Activated naive CD4-positive, alpha-beta T cell treated with Interleukin-2 at 50 U/mL for 16 hours (primary cell): ENCODE data around the gene TAF4B.
"Not testable (repeated sequence)": the region's sequence is repeated elsewhere in the genome, so short reads cannot be mapped to it uniquely, and the experiment has no call there.

Source experiments
- DNase-seq: peaks from one replicate; pipeline ENCODE4 v3.0.0-alpha.2; 2020

The TAF4B gene

DNA sequence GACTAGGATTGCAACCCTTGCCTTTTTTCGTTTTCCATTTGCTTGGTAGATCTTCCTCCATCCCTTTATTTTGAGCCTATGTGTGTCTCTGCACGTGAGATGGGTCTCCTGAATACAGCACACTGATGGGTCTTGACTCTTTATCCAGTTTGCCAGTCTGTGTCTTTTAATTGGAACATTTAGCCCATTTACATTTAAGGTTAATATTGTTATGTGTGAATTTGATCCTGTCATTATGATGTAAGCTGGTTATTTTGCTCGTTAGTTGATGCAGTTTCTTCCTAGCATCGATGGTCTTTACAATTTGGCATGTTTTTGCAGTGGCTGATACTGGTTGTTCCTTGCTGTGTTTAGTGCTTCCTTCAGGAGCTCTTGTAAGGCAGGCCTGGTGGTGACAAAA lies 16.1 kb downstream of the TAF4B start:
- not testable (repeated sequence) for DNase-seq

DNA sequence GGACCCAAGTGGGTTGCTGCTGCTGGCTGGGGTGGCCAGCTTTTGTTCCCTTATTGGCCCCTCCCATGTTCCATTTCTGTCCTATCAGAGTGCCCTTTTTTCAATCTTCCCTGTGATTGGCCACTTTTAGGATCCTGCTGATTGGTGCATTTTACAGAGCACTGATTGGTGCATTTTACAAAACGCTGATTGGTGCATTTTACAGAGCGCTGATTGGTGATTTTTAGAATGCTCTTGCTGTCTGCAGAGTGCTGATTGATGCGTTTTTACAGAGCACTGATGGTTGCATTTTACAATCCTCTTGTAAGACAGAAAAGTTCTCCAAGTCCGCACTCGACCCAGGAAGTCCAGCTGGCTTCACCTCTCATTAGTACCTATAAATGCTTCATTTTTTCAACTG lies 19.2 kb downstream of the TAF4B start:
- not testable (repeated sequence) for DNase-seq

DNA sequence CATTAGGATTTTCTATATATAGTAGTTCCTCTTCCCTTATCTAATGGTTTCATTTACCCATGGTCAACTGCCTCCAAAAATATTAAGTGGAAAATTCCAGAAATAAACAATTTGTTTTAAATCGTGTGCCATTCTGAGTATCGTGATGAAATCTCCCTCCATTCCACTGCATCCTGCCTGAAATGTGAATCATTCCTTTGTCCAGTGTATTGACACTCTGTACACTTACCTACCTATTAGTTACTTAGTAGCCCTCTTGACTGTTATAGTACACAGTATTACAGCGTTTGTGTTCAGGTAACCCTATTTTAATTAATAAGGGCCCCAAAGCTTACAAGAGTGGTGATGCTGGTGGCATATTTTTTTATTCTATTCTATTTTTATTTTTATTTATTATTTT lies 26.2 kb downstream of the TAF4B start:
- no peak for DNase-seq

DNA sequence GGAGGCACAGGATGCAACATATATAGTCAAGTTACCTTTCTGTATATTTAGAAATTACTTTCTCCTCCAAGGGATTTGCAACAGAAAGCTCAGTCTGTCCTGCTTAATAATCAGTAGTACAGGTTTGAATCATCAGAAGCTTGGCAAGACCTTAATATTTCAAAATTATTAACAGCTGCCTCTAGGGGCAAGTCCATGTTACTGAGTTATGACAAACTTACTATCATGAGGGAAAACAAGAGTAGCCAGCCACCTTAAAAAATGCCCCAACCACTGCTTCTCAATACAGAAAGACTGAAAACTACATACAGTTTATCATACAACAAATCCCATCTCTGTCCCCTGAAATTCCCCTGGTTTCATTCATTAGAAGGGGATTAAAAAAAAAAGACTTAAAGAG lies 28.6 kb downstream of the TAF4B start:
- DNase-seq, result not testable (repeated sequence)

DNA sequence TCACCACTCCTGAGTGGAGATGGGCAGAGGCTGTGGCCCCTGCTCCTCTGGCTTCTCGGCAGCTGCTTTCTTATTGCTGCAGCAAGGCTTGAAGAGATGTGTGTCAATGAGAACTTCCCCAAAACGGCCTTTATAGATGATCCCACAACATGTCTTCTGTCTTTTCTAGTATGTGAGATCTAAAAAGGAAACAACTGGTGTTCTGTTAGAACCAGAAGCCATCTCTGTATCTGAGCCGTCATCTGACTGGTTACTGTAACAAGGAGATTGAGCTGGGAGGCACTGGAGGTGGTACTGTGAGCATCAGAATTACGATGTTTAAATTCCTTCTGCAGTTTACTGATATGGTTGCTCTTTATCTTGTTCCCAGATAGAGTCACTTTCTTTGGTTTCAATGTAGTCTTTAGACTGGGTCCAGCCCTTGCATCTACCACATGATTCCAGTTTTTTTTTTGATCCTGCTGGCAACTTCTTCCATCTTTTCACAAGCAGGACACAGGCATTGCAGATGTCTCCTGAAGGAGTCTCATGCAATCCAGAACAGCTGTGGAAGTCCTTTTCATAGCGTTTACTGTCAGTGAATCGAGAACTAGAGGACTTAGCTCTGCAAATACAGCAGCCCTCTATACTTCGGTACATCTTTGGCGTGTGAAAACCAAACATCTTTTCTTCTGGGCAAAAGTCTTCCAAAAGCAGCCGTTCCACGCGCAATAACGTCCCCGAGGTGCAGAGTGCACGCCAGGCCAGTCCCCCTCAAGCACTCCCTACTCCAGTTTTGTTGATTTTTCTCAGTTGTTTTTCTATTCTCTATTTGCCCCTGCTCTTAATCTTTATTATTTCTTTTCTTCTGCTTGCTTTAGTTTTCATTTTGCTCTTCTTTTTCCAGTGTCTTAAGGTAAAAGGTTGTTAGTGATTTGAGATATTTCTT lies 29.7 kb downstream of the TAF4B start:
- no peak for DNase-seq

DNA sequence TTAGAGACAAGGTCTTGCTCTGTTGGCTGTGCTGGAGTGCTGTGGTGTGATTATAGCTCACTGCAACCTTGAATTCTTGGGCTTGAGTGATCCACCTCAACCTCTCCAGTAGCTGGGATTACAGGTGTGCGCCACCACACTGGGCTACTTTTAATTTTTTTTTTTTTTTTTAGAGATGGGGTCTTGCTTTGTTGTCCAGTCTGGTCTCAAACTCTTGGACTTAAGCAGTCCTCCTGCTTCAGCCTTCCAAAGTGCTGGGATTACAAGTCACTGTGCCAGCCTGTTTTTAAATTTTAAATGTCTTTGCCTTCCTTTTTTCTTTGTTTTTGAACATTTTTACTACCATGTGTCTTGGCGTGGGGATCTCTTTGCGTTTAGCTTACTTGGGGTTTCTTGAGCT lies 32.5 kb downstream of the TAF4B start:
- no peak for DNase-seq

DNA sequence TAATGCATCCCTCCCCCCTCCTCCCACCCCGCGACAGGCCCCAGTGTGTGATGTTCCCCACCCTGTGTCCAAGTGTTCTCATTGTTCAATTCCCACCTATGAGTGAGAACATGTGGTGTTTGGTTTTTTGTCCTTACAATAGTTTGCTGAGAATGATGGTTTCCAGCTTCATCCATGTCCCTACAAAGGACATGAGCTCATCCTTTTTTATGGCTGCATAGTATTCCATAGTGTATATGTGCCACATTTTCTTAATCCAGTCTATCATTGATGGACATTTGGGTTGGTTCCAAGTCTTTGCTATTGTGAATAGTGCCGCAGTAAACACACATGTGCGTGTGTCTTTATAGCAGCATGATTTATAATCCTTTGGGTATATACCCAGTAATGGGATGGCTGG lies 33.2 kb downstream of the TAF4B start:
- not testable (repeated sequence) for DNase-seq

DNA sequence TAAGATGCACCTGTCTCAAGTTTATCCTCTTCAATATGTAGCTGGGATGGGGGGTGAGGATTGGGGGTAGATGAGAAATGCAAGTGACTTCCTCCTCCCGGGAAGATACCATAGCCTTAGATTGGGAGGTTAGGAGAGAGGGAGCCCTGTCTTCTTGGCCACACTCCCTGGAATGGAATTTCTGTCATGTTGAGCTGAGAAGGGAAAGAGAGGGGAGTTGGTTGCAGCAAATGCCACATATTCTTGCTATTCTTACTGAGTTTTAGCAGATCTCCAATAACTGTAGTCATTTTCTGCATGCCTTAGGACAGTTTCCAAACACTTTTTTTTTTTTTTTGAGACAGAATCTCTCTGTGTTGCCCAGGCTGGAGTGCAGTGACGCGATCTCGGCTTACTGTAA lies 35.9 kb downstream of the TAF4B start:
- no peak for DNase-seq

DNA sequence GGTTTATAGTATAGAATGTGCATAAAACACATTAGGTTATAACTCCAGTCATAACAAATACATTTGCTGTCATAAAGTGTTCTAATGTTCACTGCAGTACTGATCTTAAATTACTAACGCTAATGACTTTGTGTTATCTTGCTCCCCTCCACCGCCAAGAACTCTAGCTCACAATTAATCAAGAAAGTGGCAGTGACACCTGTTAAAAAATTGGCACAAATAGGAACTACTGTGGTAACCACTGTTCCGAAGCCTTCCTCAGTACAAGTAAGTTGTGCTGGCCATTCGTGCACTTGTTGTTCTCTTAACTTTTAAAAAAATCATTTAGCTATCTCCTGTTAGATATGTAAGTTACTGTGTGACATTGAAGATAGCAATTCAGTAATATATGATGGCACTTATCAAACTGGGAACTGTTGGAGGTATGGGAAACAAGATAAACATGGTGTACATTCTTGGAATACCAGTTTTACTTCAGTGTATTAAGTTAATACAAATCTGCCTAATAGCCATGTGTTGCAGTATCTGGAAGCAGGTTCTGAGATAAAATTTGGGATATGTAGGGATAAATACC lies 41.2 kb downstream of the TAF4B start:
- DNase-seq, result no peak

DNA sequence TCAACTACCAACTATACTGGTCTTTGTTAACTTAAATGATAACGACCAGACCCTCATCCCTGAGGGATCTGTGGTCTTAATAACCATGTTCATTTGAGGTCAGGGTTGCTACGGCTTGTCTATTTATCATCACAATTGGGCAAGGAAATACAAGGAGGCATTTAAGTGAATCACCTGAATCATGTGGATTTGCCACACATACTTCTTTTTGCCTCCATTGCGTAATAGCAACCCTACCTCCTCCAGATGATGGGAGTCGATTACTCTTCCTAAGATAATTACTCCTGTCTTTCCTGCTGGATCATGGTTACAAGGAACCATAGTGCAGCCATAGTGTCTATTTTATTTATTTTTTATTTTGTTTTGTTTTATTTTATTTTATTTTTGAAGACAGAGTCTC lies 42.2 kb downstream of the TAF4B start:
- no peak for DNase-seq

DNA sequence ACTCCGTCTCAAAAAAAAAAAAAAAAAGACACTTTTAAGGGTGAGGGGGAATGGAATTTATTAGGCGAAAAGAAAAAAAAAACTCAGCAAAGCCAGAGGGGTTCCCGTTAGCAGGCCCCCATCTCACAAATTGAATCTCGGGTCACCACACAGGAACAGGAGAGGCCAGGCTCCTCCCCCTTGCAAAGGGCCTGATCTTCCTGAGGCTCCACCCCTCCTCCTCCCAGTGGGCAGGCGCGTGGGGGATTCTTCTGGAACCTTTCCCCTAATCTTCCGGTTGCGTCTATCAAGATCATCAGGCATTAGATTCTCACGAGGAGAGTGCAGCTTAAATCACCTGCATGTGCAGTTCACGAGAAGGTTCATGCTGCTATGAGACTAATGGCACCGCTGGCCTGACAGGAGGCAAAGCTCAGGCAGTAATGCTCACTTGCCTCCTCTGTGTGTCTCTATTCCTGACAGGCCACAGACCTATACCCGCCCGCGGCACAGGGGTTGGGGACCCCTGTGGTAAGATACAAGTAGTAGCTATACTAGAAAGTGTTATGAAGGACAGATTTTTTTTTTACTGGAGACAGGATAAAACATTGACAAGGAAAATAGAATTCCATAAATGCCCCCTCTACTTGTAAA lies 45.8 kb downstream of the TAF4B start:
- no peak for DNase-seq

DNA sequence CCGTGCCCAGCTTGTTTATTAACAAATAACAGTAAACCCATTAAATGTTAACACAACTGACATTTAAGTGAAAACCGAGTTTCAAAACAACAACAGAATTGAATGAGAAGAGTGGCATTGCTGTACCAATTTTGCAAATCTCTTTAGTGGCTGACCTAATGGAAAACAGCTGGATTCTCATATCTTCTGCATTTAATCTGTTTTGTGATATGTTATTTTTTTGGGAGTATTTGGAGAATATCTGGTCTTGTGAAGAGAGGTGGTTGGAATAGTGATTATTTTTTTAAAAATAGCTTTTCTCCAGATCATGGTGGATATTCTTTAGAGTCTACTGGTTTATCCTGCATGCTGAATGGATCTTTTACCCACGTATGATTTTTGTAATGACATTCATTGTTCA lies 51.1 kb downstream of the TAF4B start:
- no peak for DNase-seq

DNA sequence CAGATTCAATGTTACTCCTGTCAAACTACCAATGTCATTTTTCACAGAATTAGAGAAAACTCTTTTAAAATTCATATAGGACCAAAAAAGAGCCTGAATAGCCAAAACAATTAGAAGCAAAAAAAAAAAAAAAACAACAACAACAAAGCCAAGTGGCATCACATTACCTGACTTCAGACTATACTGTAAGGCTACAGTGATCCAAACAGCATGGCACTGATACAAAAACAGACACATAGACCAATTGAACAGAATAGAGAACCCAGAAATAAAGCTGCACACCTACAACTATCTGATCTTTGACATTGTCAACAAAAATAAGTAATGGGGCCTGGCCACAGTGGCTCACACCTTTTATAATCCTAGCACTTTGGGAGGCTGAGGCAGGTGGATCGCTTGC lies 53.2 kb downstream of the TAF4B start:
- no peak for DNase-seq

DNA sequence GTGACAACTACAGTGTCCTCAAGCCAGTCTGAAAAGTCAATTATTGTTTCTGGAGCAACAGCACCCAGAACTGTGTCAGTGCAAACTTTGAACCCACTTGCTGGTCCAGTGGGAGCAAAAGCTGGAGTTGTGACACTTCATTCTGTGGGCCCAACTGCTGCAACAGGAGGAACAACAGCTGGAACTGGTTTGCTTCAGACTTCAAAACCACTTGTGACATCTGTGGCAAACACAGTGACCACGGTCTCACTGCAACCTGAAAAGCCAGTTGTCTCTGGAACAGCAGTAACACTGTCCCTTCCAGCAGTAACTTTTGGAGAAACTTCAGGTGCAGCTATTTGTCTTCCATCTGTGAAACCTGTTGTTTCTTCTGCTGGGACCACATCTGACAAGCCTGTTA lies 59.8 kb downstream of the TAF4B start:
- no peak for DNase-seq

DNA sequence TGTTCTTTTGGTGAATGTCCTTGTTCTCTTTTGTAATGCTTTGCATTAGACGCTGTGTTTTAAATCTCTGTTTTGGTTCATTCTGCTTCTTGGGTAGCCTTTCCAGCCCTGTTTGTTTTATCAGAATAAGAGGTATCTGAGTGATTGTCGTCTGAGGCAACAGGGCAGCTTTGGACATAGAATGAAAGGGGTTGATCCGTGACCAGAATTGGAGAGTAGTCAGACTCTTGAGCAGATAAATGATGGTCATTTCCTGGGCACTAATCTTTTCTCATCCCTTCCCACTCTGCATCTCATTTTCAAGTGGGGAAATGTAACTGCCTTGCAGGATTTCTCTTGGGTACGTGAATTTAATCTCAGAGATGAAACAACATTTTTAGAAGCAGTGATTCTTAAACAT lies 61.4 kb downstream of the TAF4B start:
- no peak for DNase-seq

DNA sequence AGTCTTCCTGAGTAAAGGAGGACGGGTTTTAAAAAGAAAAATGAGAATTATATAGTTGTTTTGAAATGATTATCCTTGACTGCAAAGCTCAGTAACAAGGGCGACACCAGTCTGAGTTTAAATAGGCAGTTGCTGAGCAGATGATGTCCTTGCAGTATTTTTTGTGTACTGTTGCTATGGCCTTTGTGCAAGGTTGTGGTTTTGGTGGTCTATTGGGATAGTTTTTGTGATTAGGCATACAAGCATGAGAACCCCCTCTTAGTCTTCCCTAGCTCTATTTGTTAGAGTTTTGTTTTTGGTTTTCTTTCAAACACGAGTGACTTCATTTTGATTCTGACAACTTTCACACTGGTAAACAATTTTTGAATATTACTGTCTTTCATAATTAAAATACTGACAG lies 64.1 kb downstream of the TAF4B start:
- DNase-seq, result no peak

DNA sequence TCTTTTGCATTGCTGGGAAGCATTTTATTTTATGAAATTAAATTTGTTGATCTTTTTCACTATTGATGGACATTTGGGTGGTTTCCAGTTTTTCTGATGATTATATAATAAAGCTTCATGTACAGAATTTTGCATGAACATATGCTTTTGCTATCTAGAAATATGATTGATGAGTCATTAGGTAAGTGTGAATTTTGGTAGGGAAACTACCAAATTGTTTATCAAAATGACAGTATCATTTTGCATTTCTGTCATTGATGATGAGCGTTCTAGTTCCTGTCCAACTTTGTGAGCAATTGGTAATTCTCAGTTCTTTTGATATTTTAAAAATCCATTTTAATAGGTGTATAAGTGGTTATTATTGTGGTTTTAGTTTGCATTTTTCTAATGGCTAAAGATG lies 67.7 kb downstream of the TAF4B start:
- no peak for DNase-seq

DNA sequence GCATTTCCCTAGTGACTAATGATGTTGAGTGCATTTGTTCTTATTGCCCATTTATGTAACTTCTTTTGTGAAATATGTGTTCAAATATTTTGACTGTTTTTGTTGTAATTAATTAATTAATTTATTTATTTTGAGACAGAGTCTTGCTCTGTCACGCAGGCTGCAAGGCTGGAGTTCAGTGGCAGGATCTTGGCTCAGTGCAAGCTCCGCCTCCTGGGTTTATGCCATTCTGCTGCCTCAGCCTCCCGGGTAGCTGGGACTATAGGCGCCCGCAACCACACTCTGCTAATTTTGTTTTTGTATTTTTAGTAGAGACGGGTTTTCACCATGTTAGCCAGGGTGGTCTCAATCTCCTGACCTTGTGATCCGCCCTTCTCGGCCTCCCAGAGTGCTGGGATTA lies 71.9 kb downstream of the TAF4B start:
- DNase-seq, result no peak

DNA sequence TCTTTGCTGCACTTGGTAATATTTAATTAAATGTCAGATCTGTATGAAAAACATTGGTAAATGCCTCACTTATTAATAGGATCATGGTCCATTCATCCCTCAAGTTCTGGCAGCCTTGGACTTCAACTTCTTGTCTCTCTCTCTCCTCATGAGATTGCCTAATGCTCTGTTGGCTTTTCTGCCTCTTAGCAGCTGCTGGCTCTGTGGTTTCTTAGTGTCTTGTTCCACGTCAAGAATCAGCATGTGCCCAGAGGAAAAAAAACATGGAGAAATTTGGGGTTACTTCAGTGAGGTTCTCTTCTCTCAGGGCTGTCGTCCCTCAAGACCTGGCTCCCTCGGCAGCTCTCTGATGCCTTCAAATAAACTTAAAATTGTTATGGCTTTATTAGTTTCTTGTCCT lies 75.4 kb downstream of the TAF4B start:
- DNase-seq, result no peak

DNA sequence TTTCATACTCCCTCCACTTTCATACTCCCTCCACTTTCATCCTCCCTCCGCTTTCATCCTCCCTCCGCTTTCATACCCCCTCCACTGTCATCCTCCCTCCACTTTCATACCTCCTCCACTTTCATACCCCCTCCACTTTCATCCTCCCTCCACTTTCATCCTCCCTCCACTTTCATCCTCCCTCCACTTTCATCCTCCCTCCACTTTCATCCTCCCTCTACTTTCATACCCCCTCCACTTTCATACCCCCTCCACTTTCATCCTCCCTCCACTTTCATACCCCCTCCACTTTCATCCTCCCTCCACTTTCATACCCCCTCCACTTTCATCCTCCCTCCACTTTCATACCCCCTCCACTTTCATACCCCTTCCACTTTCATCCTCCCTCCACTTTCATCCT lies 77.0 kb downstream of the TAF4B start:
- DNase-seq, result not testable (repeated sequence)

DNA sequence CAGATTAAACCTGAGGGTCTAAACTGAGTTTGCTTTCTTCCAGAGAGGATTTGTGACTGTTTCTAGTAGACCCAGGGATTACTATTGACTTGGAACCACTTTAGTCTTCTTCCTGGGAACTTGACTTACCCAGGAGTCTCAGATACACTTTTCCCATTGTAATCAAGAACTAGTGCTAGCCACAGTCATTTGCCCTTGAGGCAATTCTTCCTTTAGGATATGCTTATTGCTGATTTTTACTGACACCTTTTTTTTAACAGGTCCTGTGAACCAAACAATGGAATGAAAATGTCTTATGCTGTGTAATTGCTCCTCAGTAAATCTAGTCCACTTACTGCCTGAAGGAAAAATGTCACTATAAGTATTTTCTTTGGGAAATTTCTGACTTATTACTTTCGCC lies 78.3 kb downstream of the TAF4B start:
- no peak for DNase-seq

DNA sequence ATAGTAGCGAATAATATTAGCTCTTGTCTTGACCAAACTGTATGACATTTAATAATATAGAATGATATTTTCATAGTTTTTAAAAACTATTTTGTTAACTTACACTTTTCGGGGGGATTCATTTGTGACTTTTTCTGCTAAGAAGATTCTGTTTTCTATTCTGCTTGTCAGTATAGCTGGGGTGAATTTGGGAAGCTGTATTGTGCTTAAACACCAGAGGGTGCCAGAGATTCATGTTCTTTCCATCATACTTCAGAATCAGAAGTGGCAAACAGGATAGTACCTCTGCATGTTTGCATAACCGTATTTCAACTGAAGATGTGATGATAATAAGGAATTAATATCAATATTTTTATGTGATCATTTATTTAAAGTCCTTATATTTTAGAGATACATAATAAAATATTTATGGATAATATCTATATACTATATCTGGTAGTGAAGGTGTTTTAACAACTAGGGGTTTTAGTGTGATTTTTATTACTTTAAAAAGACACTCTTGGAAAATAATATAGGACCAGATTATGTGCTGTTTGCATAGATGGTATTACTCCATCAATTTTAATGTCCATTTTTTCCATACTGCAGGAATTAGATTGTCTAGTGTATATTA lies 81.0 kb downstream of the TAF4B start:
- DNase-seq, result no peak

DNA sequence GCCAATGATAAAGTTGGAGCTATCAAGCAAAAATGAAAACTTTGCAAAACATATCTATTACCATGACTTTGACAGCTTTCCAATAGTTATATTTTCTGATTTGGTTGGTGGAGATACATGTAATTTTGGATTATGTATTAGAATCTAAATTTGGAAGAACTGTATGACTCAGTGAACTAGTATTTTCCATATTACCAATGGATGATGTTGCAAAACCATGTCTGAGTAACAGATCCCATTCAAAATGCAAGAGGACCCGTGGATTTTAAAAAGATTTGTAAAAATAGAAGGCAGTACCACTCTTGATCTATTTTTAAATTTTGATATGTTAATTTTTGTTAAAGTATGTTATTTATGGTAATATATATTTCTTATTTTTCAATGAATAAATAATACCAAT lies 83.0 kb downstream of the TAF4B start:
- no peak for DNase-seq

DNA sequence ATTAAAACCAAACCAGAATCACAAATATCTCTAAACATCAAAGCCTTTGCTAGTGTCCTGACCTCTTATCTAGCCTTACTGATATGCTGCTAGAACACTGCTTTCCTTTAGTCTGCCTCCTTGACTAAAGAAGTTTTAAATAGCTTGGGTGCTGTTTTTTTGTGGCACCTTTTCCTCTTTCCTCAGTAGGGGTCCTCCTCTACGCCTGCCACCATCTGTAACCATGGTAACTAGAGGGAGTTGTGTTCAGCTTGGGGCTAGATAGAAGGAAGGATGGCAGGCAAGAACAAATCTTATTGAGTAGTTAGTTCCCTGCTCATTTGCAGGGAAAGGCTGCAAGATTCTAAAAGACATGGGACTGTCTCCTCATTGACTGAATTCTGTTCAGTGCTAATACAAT lies 86.0 kb downstream of the TAF4B start:
- no peak for DNase-seq
